Measurements from ENCODE around the gene KRTAP16-1.

The KRTAP16-1 gene

DNA sequence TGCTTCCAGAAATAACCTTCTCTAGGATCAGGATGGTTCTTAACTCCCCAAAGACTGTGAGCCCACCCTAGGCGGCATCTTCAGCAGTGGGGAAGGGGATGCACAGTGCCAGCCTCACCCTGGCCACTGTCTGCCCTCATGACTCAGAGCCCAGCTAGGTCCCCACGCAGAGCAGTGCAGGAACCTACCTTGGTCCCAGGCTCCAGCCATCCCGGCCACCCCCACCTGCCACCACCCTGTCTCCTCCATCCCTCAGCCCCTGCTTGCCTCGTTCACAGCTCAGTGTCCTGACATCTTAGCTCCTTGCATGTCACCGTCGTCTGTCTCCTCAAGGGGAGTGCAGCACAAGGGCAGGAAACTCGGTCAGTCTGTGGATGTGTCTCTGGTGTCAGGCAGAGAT, 22.5 kb upstream of the KRTAP16-1 start:
- Histone ChIP-seq H3K36me3 (ENCODE audit: control insufficient read depth, insufficient read depth, low read length) (no peaks in the 10 kb centered on the region), H3K27ac (ENCODE audit: insufficient read depth, low read depth, low read length, poor library complexity, severe bottlenecking) (no peak overlapping the region), H3K4me1 (ENCODE audit: control insufficient read depth, insufficient read depth, low read length) (no peaks in the 10 kb centered on the region), H3K27me3 (ENCODE audit: control insufficient read depth, insufficient read depth, low read length, poor library complexity, severe bottlenecking) (no peaks in the 10 kb centered on the region), H3K4me3 (ENCODE audit: insufficient read depth, low read depth, low read length) (no peak overlapping the region), H3K9me3 (ENCODE audit: control insufficient read depth, low read length) (no peaks in the 10 kb centered on the region)
- 86 to 87% methylated on average over 7 of the region's 7 CpGs for WGBS, 2 experiments

DNA sequence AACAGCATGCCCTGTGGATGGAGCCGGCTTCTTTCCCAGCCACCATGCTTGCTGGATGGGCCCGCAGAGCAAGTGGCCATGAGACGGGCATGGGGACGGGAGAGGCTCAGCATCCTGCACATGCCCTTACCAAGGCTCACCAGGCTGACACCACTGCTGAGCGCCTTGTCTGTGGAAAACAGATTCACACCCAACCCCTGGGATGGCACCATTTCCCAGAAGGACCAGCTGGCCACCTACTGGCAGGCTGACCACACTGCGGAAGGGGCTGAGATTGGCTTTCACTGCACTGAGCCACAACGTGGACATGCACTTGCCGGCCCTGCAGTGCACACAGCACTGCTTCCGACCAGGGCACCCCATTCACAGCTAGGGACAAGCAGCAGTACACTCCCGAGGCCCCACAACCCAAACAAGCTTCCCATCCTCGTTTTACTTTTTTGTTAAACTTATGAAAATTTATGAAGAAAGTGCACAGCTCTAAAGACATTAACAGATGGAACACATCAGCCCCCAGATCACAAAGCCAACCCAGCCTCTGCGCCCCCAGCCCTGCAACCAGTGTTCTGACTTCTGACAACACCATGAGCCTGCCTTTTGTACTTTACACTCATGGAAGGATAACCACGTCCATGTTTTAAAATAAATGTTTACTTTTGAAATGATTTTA, 20.3 kb upstream of the KRTAP16-1 start:
- no peak overlapping the region for H3K27ac ChIP-seq (ENCODE audit: insufficient read depth, low read depth, low read length, poor library complexity, severe bottlenecking)
- WGBS, 2 experiments = 66 to 69% methylated on average over 11 to 13 of the region's 13 CpGs
- no peak overlapping the region for H3K4me3 ChIP-seq (ENCODE audit: insufficient read depth, low read depth, low read length)
- no peaks in the 10 kb centered on the region for H3K4me1 ChIP-seq (ENCODE audit: control insufficient read depth, insufficient read depth, low read length)
- no peaks in the 10 kb centered on the region for H3K27me3 ChIP-seq (ENCODE audit: control insufficient read depth, insufficient read depth, low read length, poor library complexity, severe bottlenecking)
- no peaks in the 10 kb centered on the region for H3K36me3 ChIP-seq (ENCODE audit: control insufficient read depth, insufficient read depth, low read length)
- no peaks in the 10 kb centered on the region for H3K9me3 ChIP-seq (ENCODE audit: control insufficient read depth, low read length)

DNA sequence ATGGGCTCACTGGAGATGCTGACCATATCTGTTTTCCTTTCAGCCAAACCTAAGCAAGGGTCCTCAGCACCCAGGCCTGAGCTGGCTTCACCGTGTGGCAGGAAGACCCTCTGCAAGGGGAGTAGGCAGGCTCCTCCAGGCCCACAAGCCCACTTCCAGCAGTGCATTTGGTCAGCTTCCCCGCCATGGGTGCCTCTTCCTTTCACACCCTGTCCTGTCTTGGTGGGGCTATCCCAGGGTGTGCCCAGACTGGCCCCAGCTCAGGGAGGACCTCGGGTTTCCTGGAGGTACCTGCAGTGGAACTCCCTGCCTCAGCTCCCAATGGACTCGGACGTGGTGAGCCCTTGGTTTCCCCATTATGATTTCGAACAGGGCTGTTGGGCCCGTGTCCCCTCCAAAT, 19.1 kb upstream of the KRTAP16-1 start:
- H3K4me3 ChIP-seq (ENCODE audit: insufficient read depth, low read depth, low read length) = no peak overlapping the region
- no peaks in the 10 kb centered on the region for H3K36me3 ChIP-seq (ENCODE audit: control insufficient read depth, insufficient read depth, low read length)
- no peaks in the 10 kb centered on the region for H3K9me3 ChIP-seq (ENCODE audit: control insufficient read depth, low read length)
- no peak overlapping the region for H3K27ac ChIP-seq (ENCODE audit: insufficient read depth, low read depth, low read length, poor library complexity, severe bottlenecking)
- no peaks in the 10 kb centered on the region for H3K27me3 ChIP-seq (ENCODE audit: control insufficient read depth, insufficient read depth, low read length, poor library complexity, severe bottlenecking)
- H3K4me1 ChIP-seq (ENCODE audit: control insufficient read depth, insufficient read depth, low read length) = no peaks in the 10 kb centered on the region
- WGBS, 2 experiments = 92 to 94% methylated on average over 7 of the region's 7 CpGs

DNA sequence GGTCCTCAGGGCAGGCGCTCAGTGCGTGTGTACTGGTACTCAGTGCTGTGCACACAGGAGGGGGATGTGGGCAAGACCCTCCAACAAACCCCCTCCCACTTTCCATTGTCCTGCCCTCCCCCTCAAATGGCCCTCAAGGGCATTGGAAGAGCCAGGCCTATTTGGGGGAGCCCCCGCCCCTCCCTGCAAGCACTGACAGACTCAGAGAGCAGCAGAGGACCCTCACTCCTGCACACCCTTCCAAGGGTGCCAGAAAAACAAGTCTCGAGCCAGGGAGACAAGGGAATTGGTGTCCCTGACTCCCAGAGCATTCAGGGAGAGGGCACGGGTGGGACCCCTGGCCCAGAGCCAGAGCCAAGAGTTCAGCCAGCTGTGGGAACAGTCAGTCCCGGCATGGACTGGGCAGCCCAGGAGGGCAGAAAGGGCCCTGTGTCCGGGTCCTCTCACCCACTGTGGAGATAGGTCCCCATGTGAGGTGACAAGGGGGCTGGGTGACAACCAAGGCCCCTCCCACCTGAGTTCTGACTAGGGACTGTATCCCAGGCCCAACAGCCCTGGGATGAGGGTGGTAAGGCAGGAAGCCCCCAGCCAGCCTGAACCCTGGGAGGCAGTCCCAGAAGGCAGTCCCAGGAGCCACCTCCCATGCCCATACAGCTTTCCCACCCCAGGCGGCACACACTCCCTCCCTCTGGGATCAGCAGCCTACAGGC, 18.5 kb upstream of the KRTAP16-1 start:
- 93% methylated on average over 8 of the region's 8 CpGs for whole genome bisulfite sequencing, 2 experiments
- no peaks in the 10 kb centered on the region for H3K4me1 ChIP-seq (ENCODE audit: control insufficient read depth, insufficient read depth, low read length)

DNA sequence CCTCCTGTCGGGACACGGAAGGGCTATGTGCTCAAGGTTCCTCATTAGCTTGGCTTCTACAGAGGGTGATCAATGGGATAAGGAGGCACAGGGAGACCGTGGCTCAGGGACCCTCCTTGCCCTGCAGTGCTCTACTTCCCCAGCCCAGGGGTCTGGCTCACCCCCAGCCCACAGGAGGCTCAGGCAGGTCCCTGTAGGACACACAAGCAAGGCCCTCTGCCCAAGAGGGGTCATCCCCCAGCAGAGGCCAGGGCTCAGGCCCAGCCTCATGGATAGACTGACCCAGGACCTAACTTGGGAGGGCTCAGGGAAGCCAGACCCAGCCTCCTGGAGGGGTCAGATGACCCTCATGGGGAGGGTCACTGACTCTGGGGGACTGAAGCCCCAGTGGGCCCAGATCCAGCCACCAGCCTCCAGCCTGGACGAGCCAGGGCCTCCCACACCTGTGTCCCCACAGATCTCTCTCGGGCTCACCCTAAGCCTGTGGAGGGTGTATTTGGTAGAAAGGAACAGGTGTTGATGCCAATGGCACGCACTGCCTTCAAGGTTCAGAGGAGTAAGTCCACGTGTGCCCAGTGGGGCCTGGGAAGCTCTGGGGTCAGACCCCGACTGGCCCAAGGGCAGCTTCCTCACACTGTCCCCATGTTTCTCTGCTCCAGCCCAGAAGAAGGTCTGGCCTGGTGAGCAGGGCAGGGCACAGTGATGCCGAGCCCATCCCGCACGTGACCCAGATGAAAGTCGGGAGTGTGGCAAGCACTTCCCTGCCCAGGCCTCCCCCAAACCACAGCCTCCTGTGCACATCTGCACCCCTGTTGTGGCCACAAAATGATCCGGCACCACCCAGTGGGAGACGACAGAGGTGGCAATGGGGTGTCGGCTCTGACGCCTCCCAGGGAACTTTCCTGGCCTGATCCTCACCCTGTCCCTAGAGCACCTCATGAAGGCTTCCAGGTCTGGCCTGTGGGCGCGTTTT, 17.4 kb upstream of the KRTAP16-1 start:
- Histone ChIP-seq H3K9me3 (ENCODE audit: control insufficient read depth, low read length) (no peaks in the 10 kb centered on the region), H3K36me3 (ENCODE audit: control insufficient read depth, insufficient read depth, low read length) (no peaks in the 10 kb centered on the region), H3K27me3 (ENCODE audit: control insufficient read depth, insufficient read depth, low read length, poor library complexity, severe bottlenecking) (no peaks in the 10 kb centered on the region), H3K27ac (ENCODE audit: insufficient read depth, low read depth, low read length, poor library complexity, severe bottlenecking) (no peak overlapping the region), H3K4me3 (ENCODE audit: insufficient read depth, low read depth, low read length) (no peak overlapping the region), H3K4me1 (ENCODE audit: control insufficient read depth, insufficient read depth, low read length) (no peaks in the 10 kb centered on the region)
- WGBS, 2 experiments = 90 to 92% methylated on average over 18 of the region's 18 CpGs

More for the DNA sequence above, 18.5 kb upstream of the KRTAP16-1 start:
- no peaks in the 10 kb centered on the region for H3K36me3 ChIP-seq (ENCODE audit: control insufficient read depth, insufficient read depth, low read length)
- no peaks in the 10 kb centered on the region for H3K27me3 ChIP-seq (ENCODE audit: control insufficient read depth, insufficient read depth, low read length, poor library complexity, severe bottlenecking)
- no peaks in the 10 kb centered on the region for H3K9me3 ChIP-seq (ENCODE audit: control insufficient read depth, low read length)
- H3K4me3 ChIP-seq (ENCODE audit: insufficient read depth, low read depth, low read length) = no peak overlapping the region
- no peak overlapping the region for H3K27ac ChIP-seq (ENCODE audit: insufficient read depth, low read depth, low read length, poor library complexity, severe bottlenecking)

DNA sequence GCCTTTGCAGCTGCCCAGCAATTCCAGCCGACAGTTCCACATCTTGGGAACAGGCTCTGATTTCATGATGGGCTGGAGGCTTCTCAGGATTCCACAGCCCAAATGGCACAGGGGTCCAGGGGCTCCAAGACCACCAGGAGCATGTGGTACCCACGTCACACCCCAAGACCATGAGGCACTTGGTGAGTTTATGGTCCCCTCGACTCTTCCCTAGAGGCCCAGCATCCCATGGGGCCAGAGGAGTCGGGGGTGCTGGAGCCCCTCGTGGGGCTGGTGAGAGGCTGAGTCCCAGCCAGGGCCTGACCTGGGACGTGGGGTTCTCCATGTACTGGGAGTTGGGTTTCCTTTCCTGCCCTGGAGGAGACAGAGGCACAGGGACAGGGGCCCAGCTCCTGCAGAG, 16.5 kb upstream of the KRTAP16-1 start:
- H3K4me1 ChIP-seq (ENCODE audit: control insufficient read depth, insufficient read depth, low read length) = no peaks in the 10 kb centered on the region
- no peak overlapping the region for H3K27ac ChIP-seq (ENCODE audit: insufficient read depth, low read depth, low read length, poor library complexity, severe bottlenecking)
- H3K27me3 ChIP-seq (ENCODE audit: control insufficient read depth, insufficient read depth, low read length, poor library complexity, severe bottlenecking) = no peaks in the 10 kb centered on the region
- H3K36me3 ChIP-seq (ENCODE audit: control insufficient read depth, insufficient read depth, low read length) = no peaks in the 10 kb centered on the region
- no peak overlapping the region for H3K4me3 ChIP-seq (ENCODE audit: insufficient read depth, low read depth, low read length)
- no peaks in the 10 kb centered on the region for H3K9me3 ChIP-seq (ENCODE audit: control insufficient read depth, low read length)
- WGBS, 2 experiments = 95 to 96% methylated on average over 6 of the region's 6 CpGs

DNA sequence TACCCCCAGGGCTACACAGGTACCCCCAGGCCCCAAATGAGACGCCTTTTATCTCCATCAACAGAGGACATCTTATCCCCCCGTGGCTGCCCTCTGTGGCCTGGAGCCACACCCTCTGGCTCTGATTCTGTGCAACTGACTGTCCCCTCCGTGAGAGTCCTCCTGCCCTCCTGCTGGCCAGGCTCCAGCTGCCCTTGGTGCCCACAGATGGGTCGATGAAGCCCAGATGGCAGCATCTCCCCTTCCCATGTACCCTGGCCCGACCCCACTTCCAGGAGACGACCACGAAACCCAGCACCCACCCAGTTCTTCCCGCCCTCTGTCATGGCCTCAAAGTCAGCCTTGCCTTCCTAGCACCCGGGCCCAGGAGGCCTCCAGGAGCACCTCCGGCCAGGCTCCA, 16.0 kb upstream of the KRTAP16-1 start:
- H3K27ac ChIP-seq (ENCODE audit: insufficient read depth, low read depth, low read length, poor library complexity, severe bottlenecking) = no peak overlapping the region
- H3K36me3 ChIP-seq (ENCODE audit: control insufficient read depth, insufficient read depth, low read length) = no peaks in the 10 kb centered on the region
- 91 to 95% methylated on average over 10 of the region's 10 CpGs for WGBS, 2 experiments
- no peaks in the 10 kb centered on the region for H3K27me3 ChIP-seq (ENCODE audit: control insufficient read depth, insufficient read depth, low read length, poor library complexity, severe bottlenecking)
- H3K9me3 ChIP-seq (ENCODE audit: control insufficient read depth, low read length) = no peaks in the 10 kb centered on the region
- no peak overlapping the region for H3K4me3 ChIP-seq (ENCODE audit: insufficient read depth, low read depth, low read length)
- H3K4me1 ChIP-seq (ENCODE audit: control insufficient read depth, insufficient read depth, low read length) = no peaks in the 10 kb centered on the region

GRCh38 chr17:41324180-41325075, 15.3 kb upstream of the KRTAP16-1 start:
- WGBS, 2 experiments = 75% methylated on average over 16 of the region's 16 CpGs
- Histone ChIP-seq H3K27ac (ENCODE audit: insufficient read depth, low read depth, low read length, poor library complexity, severe bottlenecking) (no peak overlapping the region), H3K9me3 (ENCODE audit: control insufficient read depth, low read length) (peaks cover 2% of the 10 kb centered on the region), H3K4me1 (ENCODE audit: control insufficient read depth, insufficient read depth, low read length) (no peaks in the 10 kb centered on the region), H3K27me3 (ENCODE audit: control insufficient read depth, insufficient read depth, low read length, poor library complexity, severe bottlenecking) (no peaks in the 10 kb centered on the region), H3K36me3 (ENCODE audit: control insufficient read depth, insufficient read depth, low read length) (no peaks in the 10 kb centered on the region), H3K4me3 (ENCODE audit: insufficient read depth, low read depth, low read length) (no peak overlapping the region)

- 89 to 93% methylated on average over 11 of the region's 11 CpGs for WGBS, 2 experiments
- H3K27me3 ChIP-seq (ENCODE audit: control insufficient read depth, insufficient read depth, low read length, poor library complexity, severe bottlenecking) = no peaks in the 10 kb centered on the region
Observed at GRCh38 chr17:41322903-41323895, 14.1 kb upstream of the KRTAP16-1 start.

More at GRCh38 chr17:41322903-41323895, 14.1 kb upstream of the KRTAP16-1 start:
- no peaks in the 10 kb centered on the region for H3K36me3 ChIP-seq (ENCODE audit: control insufficient read depth, insufficient read depth, low read length)
- no peak overlapping the region for H3K27ac ChIP-seq (ENCODE audit: insufficient read depth, low read depth, low read length, poor library complexity, severe bottlenecking)
- peaks cover 3% of the 10 kb centered on the region for H3K9me3 ChIP-seq (ENCODE audit: control insufficient read depth, low read length)
- no peaks in the 10 kb centered on the region for H3K4me1 ChIP-seq (ENCODE audit: control insufficient read depth, insufficient read depth, low read length)
- H3K4me3 ChIP-seq (ENCODE audit: insufficient read depth, low read depth, low read length) = no peak overlapping the region
